Epithelial cell of esophagus (primary cell): Measurements from ENCODE around the gene BICC1.

ENCODE experiments used
- DNase-seq: peaks from one replicate; pipeline ENCODE4 v3.0.0; 2010; ENCODE audit warnings: low read depth
- H3K4me3 ChIP-seq: 2 replicates; pipeline ENCODE4 v1.5.1; 2011; ENCODE audit warnings: mild to moderate bottlenecking, low read length, control low read depth
- CTCF ChIP-seq: IDR thresholded peaks from 2 replicates; pipeline ENCODE4 v1.5.1; 2011; ENCODE audit warnings: low read depth, mild to moderate bottlenecking, low read length, control low read depth, inconsistent platforms; ENCODE audit not compliant: insufficient read depth; ENCODE audit errors: missing control alignments

The BICC1 gene

DNA sequence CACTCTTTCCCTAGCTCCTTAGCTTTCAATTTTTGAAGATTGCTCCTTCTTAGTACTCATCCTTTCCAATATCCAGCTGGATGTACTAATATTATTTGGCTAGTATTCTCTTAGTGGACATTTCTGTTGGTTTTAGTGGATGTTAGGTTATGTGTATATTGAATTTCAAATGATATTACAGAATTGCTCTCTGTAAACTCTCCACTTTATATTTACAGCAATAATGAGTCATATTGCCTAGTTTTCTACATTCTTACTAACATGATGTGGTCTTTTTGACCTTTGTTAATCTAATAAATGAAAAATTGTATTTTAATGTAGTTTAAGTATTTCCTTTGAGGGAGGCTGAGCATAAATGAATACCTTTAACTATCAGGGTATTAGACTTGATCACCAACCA lies 69.4 kb downstream of the BICC1 start:
- H3K4me3 ChIP-seq = no peak overlapping the region
- no peak for TF ChIP-seq CTCF
- DNase-seq = no peak

GRCh38 chr10:58585435-58585834 lies 72.8 kb downstream of the BICC1 start:
- no peak for DNase-seq
- TF ChIP-seq CTCF = no peak

GRCh38 chr10:58586282-58587245 lies 73.9 kb downstream of the BICC1 start:
- TF ChIP-seq CTCF = no peak
- DNase-seq = no peak
- H3K4me3 ChIP-seq = no peak overlapping the region

More at GRCh38 chr10:58585435-58585834, 72.8 kb downstream of the BICC1 start:
- H3K4me3 ChIP-seq = no peak overlapping the region

DNA sequence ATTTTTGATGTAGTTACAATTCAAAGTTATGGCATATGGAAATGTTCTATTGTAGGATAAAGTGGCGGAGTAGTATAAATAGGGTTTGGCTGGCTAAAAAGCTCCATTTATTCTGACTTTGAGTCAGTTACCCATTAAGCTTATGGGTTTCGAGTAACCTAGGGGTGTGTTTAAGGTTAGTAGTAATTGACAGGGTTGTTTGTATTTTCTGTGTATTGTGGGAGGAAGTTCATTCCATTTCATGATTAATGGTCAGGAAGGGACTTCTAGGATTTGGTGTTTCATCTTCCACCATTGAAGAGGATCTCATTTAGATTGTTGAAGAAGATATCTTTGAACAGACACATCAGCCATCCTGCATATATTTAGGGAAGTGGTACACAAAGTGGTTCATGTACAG lies 75.0 kb downstream of the BICC1 start:
- H3K4me3 ChIP-seq = no peak overlapping the region
- peak; percentile 15 for DNase-seq
- no peak for TF ChIP-seq CTCF

- DNase-seq = peak; percentile 47
- no peak for TF ChIP-seq CTCF
- no peak overlapping the region for H3K4me3 ChIP-seq
Measured at GRCh38 chr10:58588673-58589265, 76.1 kb downstream of the BICC1 start.

- TF ChIP-seq CTCF = no peak
- no peak overlapping the region for H3K4me3 ChIP-seq
- peak; percentile 79 for DNase-seq
Measured at GRCh38 chr10:58590152-58590840, 77.6 kb downstream of the BICC1 start.
